ENCODE data around the gene PINLYP. TPM values are rescaled to one million over a fixed set of nuclear protein-coding genes. Genes with fewer than 3 reads are reported as not detected.
A peak's percentile ranks its signal among the peaks of the same experiment; 100 is the strongest.
"Not testable (repeated sequence)": the region's sequence is repeated elsewhere in the genome, so short reads cannot be mapped to it uniquely, and the experiment has no call there.

Gene PINLYP
- total RNA-seq, 3 donors from 2014 or later: 1.3 to 2.5 (median 2.2) TPM

DNA sequence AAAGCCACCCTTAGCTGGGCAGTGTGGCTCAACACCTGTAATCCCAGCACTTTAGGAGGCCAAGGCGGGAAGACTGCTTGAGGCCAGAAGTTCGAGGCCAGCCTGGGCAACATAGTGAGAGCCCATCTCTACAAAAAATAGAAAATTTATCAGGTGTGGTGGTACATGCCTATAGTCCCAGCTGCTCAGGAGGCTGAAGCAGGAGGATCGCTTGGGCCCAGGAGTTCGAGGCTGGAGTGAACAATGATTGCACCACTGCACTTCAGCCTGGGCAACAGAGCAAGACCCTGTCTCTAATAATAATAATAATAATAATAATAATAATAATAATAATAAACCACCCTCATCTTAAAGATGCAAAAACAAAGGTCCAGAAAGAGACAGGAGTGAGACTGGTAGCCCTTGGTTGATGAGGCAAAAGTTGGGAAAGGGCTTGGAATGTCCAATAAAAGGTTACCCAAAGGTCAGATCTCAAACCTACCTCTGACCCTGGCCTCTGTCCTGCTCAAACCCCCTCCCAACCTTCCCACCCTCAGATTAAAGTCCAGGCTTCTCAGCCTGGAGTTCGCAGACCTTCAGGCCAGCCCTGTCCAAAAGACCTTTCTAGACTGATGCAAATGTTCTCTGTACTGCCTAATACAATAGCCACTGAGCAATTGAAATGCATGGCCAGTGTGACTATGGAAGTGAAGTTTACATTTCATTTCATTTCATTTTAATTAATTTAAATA lies 33.5 kb upstream of the PINLYP start:
- H3K4me1 Mint-ChIP-seq (ENCODE audit: low read depth): no peaks in the 10 kb centered on the region

DNA sequence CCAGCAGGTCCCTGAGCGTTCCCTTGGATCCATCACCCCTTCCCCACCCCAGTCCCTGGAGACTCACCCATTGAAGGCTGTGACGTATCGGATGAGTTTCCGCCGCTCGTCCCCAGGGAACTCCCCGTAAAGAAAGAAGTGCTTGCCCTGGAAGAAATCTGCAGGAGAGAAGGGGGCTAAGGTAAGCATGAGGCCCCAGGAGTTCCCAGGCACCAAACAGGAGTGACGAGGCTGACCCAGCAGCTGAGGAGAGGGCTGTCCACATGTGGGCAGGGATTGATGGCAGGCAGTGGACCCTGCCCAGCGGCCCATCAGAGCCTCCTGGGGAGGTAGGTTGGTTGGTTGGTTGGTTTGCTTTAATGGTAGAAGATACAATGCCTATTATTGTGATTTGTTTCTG lies 31.5 kb upstream of the PINLYP start:
- peaks cover 3% of the 10 kb centered on the region for H3K9me3 Mint-ChIP-seq
- H3K4me1 Mint-ChIP-seq (ENCODE audit: low read depth): no peaks in the 10 kb centered on the region
- ATAC-seq (no peak), DNase-seq (no peak)
- H3K4me3 Mint-ChIP-seq: no peak overlapping the region
- no peaks in the 10 kb centered on the region for H3K27me3 Mint-ChIP-seq (ENCODE audit: low read depth)
- peaks cover 32% of the 10 kb centered on the region for H3K36me3 Mint-ChIP-seq (ENCODE audit: insufficient read depth)

More for the DNA sequence above, 33.5 kb upstream of the PINLYP start:
- no peaks in the 10 kb centered on the region for H3K27me3 Mint-ChIP-seq (ENCODE audit: low read depth)
- ATAC-seq (no peak), DNase-seq (no peak)
- peaks cover 6% of the 10 kb centered on the region for H3K9me3 Mint-ChIP-seq
- H3K36me3 Mint-ChIP-seq (ENCODE audit: insufficient read depth): peaks cover 44% of the 10 kb centered on the region
- no peak overlapping the region for H3K4me3 Mint-ChIP-seq

DNA sequence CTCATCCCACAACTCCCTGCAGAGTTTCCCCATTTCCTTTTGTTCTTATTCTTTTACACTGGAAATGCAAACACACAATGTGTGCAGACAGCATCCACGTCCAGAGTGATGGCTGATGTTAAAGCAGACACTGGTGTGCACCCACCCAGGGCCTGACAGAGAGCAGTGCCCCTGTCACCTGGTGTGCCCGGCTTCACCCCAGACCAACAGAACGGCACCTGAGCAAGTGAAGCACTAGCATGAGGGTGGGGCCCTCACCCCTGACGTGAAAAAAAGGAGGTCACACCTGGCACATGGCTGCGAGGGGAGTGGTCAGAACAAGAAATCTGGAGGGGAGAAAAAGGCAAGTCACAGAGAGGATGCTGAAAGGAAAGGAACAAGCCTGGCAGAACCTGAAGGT lies 30.3 kb upstream of the PINLYP start:
- H3K4me3 Mint-ChIP-seq: no peak overlapping the region
- no peaks in the 10 kb centered on the region for H3K4me1 Mint-ChIP-seq (ENCODE audit: low read depth)
- H3K36me3 Mint-ChIP-seq (ENCODE audit: insufficient read depth): peaks cover 27% of the 10 kb centered on the region
- H3K9me3 Mint-ChIP-seq: no peaks in the 10 kb centered on the region
- ATAC-seq: no peak
- no peak for DNase-seq
- H3K27me3 Mint-ChIP-seq (ENCODE audit: low read depth): no peaks in the 10 kb centered on the region

DNA sequence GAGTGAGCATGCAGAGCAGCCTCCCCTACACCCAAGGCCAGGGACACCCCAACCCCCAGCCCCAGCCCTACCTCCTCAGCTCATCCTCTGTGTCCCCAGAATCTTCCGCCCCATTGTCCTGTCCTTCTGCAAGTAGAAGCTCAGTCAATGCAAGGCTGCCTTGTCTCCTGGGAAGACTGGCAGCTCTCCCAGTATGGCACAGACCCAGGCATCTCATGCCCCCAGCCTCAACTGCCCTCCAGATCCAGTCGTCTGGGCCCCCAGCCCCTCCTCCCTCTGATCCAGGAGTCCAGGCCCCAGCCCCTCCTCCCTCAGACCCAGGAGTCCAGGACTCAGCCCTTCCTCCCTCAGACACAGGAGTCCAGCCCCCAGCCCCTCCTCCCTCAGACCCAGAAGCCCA lies 29.6 kb upstream of the PINLYP start:
- no peaks in the 10 kb centered on the region for H3K27me3 Mint-ChIP-seq (ENCODE audit: low read depth)
- DNase-seq: no peak
- peaks cover 26% of the 10 kb centered on the region for H3K36me3 Mint-ChIP-seq (ENCODE audit: insufficient read depth)
- no peak for ATAC-seq
- no peaks in the 10 kb centered on the region for H3K4me1 Mint-ChIP-seq (ENCODE audit: low read depth)
- H3K9me3 Mint-ChIP-seq: no peaks in the 10 kb centered on the region
- no peak overlapping the region for H3K4me3 Mint-ChIP-seq

DNA sequence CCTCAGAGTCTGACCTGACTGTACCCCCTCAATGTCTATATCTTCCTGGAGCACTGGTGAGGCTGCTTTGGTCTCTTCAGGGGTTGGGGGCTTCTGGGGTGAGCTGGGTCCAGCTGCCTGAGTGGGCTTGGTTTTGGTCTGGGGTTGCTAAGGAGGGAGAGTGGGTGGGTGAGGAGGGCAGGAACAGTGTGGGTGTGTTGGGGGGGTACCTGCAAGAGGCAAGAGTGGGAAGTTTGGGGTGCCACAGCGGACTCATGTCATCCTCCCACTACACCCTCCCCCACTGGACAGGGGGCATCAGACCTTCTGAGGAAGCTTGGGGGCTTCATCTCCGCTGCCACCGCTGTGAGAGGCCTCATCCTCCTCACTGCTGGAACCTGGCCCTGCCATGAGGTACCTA lies 29.0 kb upstream of the PINLYP start:
- ATAC-seq (no peak), DNase-seq (no peak)
- peaks cover 29% of the 10 kb centered on the region for H3K36me3 Mint-ChIP-seq (ENCODE audit: insufficient read depth)
- no peaks in the 10 kb centered on the region for H3K27me3 Mint-ChIP-seq (ENCODE audit: low read depth)
- no peaks in the 10 kb centered on the region for H3K4me1 Mint-ChIP-seq (ENCODE audit: low read depth)
- H3K9me3 Mint-ChIP-seq: no peaks in the 10 kb centered on the region
- no peak overlapping the region for H3K4me3 Mint-ChIP-seq

DNA sequence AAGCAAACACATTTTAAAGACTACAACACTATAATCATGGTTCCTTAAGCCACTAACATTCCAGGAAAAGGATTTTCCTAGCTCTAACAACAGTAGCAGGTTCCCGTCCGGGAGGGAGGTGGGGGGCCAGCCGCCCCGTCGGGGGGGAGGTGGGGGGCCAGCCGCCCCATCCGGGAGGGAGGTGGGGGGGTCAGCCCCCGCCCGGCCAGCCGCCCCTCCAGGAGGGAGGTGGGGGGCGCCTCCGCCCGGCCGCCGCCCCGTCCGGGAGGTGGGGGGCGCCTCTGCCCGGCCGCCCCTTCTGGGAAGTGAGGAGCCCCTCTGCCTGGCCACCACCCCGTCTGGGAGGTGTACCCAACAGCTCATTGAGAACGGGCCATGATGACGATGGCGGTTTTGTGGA lies 27.7 kb upstream of the PINLYP start:
- H3K9me3 Mint-ChIP-seq; H3K27me3 Mint-ChIP-seq (ENCODE audit: low read depth); H3K4me3 Mint-ChIP-seq; DNase-seq; H3K4me1 Mint-ChIP-seq (ENCODE audit: low read depth); ATAC-seq: not testable (repeated sequence)
- H3K36me3 Mint-ChIP-seq (ENCODE audit: insufficient read depth): peaks cover 24% of the 10 kb centered on the region

DNA sequence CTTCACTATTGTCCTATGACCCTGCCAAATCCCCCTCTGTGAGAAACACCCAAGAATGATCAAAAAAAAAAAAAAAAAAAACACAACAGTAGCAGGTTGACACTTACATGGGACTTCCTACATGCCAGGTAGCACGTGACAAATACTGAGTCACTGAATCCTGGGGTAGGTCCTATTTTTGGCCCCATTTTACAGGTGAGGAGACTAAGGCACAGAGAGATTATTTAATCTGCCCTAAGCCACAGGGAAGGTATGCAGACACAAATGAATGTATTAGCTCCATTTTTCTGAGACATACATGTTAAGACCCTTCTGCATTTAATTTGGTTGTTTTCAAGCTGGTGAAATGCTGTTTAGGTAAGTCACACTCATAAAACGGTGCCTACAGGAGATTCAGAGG lies 26.9 kb upstream of the PINLYP start:
- no peaks in the 10 kb centered on the region for H3K27me3 Mint-ChIP-seq (ENCODE audit: low read depth)
- no peak for ATAC-seq
- no peaks in the 10 kb centered on the region for H3K4me1 Mint-ChIP-seq (ENCODE audit: low read depth)
- no peak overlapping the region for H3K4me3 Mint-ChIP-seq
- DNase-seq: no peak
- peaks cover 20% of the 10 kb centered on the region for H3K36me3 Mint-ChIP-seq (ENCODE audit: insufficient read depth)
- H3K9me3 Mint-ChIP-seq: no peaks in the 10 kb centered on the region

DNA sequence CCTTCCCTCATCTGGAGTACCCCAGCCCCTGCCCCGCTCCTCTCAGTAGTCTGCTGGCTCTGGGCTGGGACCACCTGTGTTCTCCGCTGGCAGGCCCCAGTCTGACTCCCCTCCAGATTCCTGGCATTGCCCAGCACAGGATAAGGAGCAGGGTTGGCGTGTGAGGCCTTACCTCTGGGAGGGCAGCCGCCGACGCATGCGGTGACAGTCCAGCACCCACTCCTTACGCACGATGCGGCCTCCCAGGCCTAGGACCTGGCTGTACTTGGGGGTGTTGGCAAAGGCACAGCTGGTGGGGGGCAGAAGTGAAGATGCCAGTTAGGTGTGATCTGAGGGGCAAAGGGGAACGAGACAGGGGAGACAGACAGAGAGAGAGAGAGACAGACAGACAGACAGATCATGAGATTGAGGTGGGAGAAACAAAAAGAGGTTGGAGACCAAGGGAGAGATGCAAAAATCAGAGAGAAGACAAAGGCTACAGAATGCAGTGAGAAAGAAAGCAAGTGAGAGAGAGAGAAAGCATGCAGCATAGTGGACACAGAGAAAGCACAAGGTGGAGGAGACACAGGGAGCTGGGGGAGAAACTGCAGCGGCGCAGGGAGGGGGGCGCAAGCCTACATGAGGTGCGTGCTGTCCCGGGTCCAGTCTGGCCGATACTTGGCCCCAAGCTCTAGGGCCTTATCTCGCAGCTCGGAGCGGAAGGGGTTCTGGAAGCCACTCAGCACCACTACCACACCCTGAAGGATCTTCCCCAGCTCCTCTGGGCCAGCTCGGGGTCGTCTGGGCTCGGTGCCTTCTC lies 24.0 kb upstream of the PINLYP start:
- ATAC-seq (no peak), DNase-seq (no peak)
- Mint-ChIP-seq H3K27me3 (ENCODE audit: low read depth) (no peaks in the 10 kb centered on the region), H3K4me3 (no peak overlapping the region), H3K36me3 (ENCODE audit: insufficient read depth) (peaks cover 25% of the 10 kb centered on the region), H3K9me3 (no peaks in the 10 kb centered on the region), H3K4me1 (ENCODE audit: low read depth) (peaks cover 8% of the 10 kb centered on the region)

DNA sequence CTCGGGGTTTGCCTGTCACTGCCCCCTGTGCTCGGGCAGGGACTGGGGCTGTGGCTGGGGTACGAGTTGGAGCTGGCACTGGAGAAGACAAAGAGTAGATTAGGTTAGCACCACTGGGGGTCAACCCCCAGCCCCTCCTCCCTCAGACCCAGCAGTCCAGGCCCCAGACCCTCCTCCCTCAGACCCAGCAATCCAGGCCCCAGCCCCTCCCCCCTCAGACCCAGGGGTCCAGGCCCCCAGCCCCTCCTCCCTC lies 23.5 kb upstream of the PINLYP start:
- Mint-ChIP-seq H3K9me3 (no peaks in the 10 kb centered on the region), H3K36me3 (ENCODE audit: insufficient read depth) (peaks cover 25% of the 10 kb centered on the region), H3K4me3 (no peak overlapping the region), H3K27me3 (ENCODE audit: low read depth) (no peaks in the 10 kb centered on the region), H3K4me1 (ENCODE audit: low read depth) (peaks cover 8% of the 10 kb centered on the region)
- ATAC-seq (no peak), DNase-seq (no peak)

DNA sequence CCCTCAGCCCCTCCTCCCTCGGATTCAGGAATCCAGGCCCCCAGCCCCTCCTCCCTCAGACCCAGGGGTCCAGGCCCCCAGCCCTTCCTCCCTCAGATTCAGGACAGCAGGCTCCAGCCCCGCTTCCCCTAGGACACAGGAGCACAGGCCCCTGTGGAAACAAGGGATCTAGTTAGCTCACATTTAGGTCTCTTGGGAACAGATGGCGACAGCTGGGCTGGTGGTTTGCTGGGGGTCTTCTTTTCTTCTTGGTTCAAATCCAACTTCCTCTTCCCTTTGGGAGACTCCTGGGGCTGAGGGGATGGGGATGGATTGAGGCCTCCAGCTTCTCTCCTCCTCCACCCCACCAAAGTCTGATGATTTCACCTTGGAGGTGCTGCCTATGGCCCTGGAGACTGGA lies 23.0 kb upstream of the PINLYP start:
- Mint-ChIP-seq H3K4me1 (ENCODE audit: low read depth) (peaks cover 8% of the 10 kb centered on the region), H3K9me3 (no peaks in the 10 kb centered on the region), H3K27me3 (ENCODE audit: low read depth) (no peaks in the 10 kb centered on the region), H3K36me3 (ENCODE audit: insufficient read depth) (peaks cover 25% of the 10 kb centered on the region), H3K4me3 (no peak overlapping the region)
- DNase-seq: no peak
- no peak for ATAC-seq

DNA sequence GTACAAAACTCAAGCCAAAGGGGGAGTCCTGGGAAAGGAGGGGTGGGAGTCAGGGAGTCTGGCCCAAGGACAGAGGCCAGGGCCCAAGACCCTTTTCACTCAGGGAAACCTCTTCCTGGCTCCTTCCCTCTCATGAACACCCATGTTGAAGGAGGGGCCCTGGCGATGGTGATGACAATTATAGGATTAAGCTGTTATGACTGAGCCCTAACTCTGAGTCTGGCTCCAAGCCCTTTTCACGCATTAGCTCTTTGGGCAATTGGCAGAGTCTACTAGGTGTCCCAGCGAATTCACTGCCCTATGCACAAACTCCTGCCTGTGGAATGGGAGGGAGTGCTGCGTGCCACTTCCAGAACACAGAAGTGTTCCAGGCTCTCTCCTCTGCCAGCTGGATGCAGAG lies 21.9 kb upstream of the PINLYP start:
- Mint-ChIP-seq H3K27me3 (ENCODE audit: low read depth) (no peaks in the 10 kb centered on the region), H3K4me3 (no peak overlapping the region), H3K36me3 (ENCODE audit: insufficient read depth) (peaks cover 25% of the 10 kb centered on the region), H3K4me1 (ENCODE audit: low read depth) (peaks cover 8% of the 10 kb centered on the region), H3K9me3 (no peaks in the 10 kb centered on the region)
- DNase-seq (no peak), ATAC-seq (no peak)

DNA sequence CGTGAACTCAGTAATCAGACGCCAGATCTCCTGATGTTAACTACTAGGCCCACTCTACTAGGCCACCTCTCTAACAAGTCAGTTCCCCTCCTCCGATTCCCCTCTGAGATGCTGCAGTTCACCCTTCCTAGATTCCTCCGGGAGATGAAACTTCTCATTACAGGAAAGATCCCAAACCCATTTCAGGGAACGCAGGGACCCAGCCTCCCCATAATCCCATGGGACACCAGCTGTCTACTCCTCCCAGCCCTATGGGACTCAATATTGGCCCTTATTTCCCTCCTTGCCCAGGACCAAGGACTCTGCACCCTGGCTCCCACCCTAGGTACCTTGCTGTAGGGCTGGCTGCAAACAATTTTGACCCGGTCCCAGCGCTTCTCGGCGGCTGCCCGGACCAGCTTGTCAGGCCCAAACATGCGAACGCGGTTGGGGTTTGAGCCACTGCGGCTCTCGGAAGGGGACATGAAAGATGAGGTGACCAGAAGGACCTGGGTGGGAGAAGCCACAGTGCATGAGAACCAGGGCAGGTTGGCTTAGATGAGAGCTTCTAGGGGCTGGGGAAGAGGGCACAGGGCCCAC lies 21.2 kb upstream of the PINLYP start:
- H3K4me1 Mint-ChIP-seq (ENCODE audit: low read depth): peaks cover 8% of the 10 kb centered on the region
- no peak overlapping the region for H3K4me3 Mint-ChIP-seq
- H3K27me3 Mint-ChIP-seq (ENCODE audit: low read depth): no peaks in the 10 kb centered on the region
- H3K36me3 Mint-ChIP-seq (ENCODE audit: insufficient read depth): peaks cover 26% of the 10 kb centered on the region
- H3K9me3 Mint-ChIP-seq: no peaks in the 10 kb centered on the region
- no peak for ATAC-seq
- DNase-seq: no peak

DNA sequence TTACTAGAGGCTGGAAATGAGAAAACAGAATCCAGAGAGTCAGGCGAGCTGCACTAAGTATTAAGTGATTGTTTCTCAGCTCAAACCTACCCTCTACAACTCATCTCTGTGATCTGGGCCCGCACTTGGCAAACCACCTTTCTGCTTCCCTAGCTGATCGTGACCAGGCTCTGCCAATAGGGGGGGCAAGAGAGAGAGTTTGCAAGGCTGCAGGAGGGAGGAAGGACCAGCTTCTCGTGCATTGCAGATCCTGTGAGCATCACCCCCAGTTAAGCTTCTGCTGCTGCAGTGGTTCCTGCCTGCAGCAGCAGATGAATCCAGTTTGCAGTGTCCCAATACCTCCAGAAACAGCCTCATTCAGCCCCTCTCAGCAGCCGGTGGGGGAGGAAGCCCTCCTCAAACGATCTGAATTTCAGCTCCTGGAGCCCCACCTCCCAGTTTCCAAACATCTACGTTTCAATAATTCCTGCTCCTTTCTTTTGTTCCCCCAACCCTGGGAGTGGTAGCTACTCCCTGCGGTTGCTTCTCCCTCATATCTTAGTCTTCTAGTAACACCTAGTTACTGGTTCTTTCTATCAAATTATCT lies 20.3 kb upstream of the PINLYP start:
- no peak overlapping the region for H3K4me3 Mint-ChIP-seq
- DNase-seq (peak; percentile 81), ATAC-seq (peak; percentile 98)
- no peaks in the 10 kb centered on the region for H3K9me3 Mint-ChIP-seq
- peaks cover 10% of the 10 kb centered on the region for H3K4me1 Mint-ChIP-seq (ENCODE audit: low read depth)
- H3K27me3 Mint-ChIP-seq (ENCODE audit: low read depth): no peaks in the 10 kb centered on the region
- H3K36me3 Mint-ChIP-seq (ENCODE audit: insufficient read depth): peaks cover 24% of the 10 kb centered on the region

DNA sequence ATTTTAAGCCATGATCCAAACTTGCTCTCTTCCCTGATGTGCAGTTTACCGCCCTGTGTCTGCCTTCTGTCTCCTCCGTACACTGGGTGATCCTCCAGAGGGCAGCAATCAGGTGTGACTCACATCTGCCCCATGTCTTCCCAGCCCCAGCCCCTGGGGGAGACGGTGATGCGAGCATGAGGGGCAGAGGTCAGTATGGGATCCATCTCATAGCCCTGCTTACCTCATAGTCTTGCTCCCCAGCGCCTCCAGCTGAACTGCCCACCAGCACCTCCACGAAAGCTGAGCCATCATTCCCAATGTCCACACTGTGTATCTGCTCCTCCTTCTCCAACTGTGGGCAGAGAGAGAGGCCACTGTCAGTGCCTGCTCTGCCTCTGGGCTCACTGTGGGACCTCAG lies 14.9 kb upstream of the PINLYP start:
- no peaks in the 10 kb centered on the region for H3K9me3 Mint-ChIP-seq
- H3K27me3 Mint-ChIP-seq (ENCODE audit: low read depth): no peaks in the 10 kb centered on the region
- DNase-seq (peak; percentile 21), ATAC-seq (peak in 1 of 2 donors; percentile 9)
- peaks cover 46% of the 10 kb centered on the region for H3K4me1 Mint-ChIP-seq (ENCODE audit: low read depth)
- no peak overlapping the region for H3K4me3 Mint-ChIP-seq
- peaks cover 13% of the 10 kb centered on the region for H3K36me3 Mint-ChIP-seq (ENCODE audit: insufficient read depth)

All from activated T-cell treated with anti-CD3 and anti-CD28 coated beads, Interleukin-2, amount 50 U/mL, for 4 hours (primary cell).